GM18508 (cell line): ENCODE measurements around the gene HAS3.
"Not testable (repeated sequence)": the region's sequence is repeated elsewhere in the genome, so short reads cannot be mapped to it uniquely, and the experiment has no call there.

Experiments
- ATAC-seq: cut with Tn5 transposase; IDR thresholded peaks from one replicate; pipeline ENCODE4 v1.9.1; 2021; ENCODE audit warnings: moderate number of reproducible peaks; ENCODE audit not compliant: insufficient read depth, unreplicated experiment

HAS3 gene

GRCh38 chr16:69139464-69139863, 34.0 kb downstream of the HAS3 start:
- not testable (repeated sequence) for ATAC-seq

GRCh38 chr16:69141014-69141413, 35.6 kb downstream of the HAS3 start:
- ATAC-seq = no peak

- ATAC-seq = no peak
Observed at GRCh38 chr16:69141936-69142335, 36.5 kb downstream of the HAS3 start.

- ATAC-seq = no peak
Observed at GRCh38 chr16:69143116-69143515, 37.7 kb downstream of the HAS3 start.

GRCh38 chr16:69145658-69146057, 40.2 kb downstream of the HAS3 start:
- no peak for ATAC-seq

GRCh38 chr16:69149621-69150020, 44.2 kb downstream of the HAS3 start:
- ATAC-seq = not testable (repeated sequence)

GRCh38 chr16:69150146-69150865, 44.9 kb downstream of the HAS3 start:
- no peak for ATAC-seq

GRCh38 chr16:69157196-69157595, 51.7 kb downstream of the HAS3 start:
- ATAC-seq = no peak

- ATAC-seq = no peak
Observed at GRCh38 chr16:69160192-69160591, 54.7 kb downstream of the HAS3 start.

GRCh38 chr16:69165584-69165983, 60.1 kb downstream of the HAS3 start:
- ATAC-seq = no peak

GRCh38 chr16:69166221-69166833, 60.9 kb downstream of the HAS3 start:
- ATAC-seq = no peak

- ATAC-seq = no peak
Observed at GRCh38 chr16:69166946-69167930, 61.8 kb downstream of the HAS3 start.
